T1000 (cell line): ENCODE data around the gene ANLN.
"Not testable (repeated sequence)": the region's sequence is repeated elsewhere in the genome, so short reads cannot be mapped to it uniquely, and the experiment has no call there.

ENCODE experiments used
- DNase-seq: peaks from one replicate; lab custom pipeline; 2025; ENCODE audit warnings: mixed read lengths; lab: John Stamatoyannopoulos, UW

ANLN gene

GRCh38 chr7:36415144-36415543 lies 25.5 kb downstream of the ANLN start:
- DNase-seq = no peak

GRCh38 chr7:36416251-36416650 lies 26.6 kb downstream of the ANLN start:
- DNase-seq = no peak

GRCh38 chr7:36420307-36420706 lies 30.6 kb downstream of the ANLN start:
- DNase-seq = no peak

GRCh38 chr7:36422072-36422471 lies 32.4 kb downstream of the ANLN start:
- DNase-seq = no peak

GRCh38 chr7:36423633-36424032 lies 34.0 kb downstream of the ANLN start:
- no peak for DNase-seq

DNA sequence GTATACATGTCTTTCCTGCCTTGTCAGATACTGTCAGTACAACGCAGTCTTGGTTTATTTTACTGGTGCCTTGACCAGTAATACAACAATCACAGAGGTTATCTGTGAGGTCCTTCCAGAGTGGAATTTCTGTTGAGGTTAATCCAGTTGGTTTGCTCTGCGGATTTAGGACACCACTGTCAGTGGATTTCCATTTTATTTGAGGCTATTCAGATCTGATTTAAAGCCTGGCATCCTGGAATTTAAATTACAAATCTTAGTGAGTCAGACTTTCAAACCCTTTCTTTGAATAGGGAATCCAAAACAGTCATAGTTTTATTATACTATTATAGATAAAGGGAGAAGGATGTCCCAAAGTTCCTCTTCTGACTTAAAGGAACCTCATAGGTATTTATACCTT lies 40.5 kb downstream of the ANLN start:
- DNase-seq = no peak

GRCh38 chr7:36430881-36431280 lies 41.2 kb downstream of the ANLN start:
- DNase-seq = no peak

- no peak for DNase-seq
Observed at GRCh38 chr7:36438211-36438610, 48.5 kb downstream of the ANLN start.

GRCh38 chr7:36439624-36440023 lies 50.0 kb downstream of the ANLN start:
- DNase-seq = no peak

DNA sequence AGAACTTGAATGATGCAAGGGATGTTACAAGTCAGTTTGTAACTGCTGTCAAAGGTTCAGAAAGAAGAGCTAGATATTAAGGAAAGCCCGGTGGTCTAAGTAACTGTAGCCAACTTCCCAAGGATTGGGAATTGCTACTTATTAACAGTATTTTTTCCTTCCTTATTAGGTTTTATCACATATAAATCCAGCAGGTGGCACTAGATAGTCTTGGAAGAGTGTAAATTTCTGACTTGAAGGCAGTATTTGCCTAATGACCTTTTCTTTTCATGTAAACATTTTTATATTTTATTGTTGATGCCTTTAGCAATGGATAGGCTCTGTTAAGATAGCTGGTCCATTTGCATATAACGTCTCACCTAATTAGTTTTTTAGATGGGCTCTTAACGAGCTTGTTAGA lies 51.2 kb downstream of the ANLN start:
- no peak for DNase-seq

GRCh38 chr7:36441344-36442022 lies 51.8 kb downstream of the ANLN start:
- no peak for DNase-seq

GRCh38 chr7:36448781-36449379 lies 59.2 kb downstream of the ANLN start:
- no peak for DNase-seq

GRCh38 chr7:36449685-36450084 lies 60.0 kb downstream of the ANLN start:
- no peak for DNase-seq

- no peak for DNase-seq
Observed at GRCh38 chr7:36453769-36454168, 64.1 kb downstream of the ANLN start.

GRCh38 chr7:36455646-36456045 lies 66.0 kb downstream of the ANLN start:
- DNase-seq = no peak

DNA sequence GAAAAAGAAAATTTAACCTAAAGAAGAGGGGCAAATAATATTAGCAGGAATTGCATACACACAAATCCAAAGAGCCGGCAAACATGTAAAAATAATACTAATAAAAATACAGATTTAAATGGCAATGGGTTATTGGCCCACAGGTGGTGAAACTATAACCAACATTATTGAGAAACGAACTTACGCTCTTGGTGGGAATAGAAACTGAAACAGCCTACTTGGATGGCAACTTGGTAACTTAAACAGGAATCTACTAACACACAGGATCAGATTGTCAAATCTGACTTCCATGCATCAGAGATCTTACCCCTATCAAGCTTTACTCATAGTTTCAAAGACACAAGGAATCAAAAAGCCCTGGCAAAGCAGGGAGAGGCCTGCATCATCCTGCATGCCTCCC lies 66.5 kb downstream of the ANLN start:
- DNase-seq = no peak

GRCh38 chr7:36456548-36456947 lies 66.9 kb downstream of the ANLN start:
- no peak for DNase-seq

DNA sequence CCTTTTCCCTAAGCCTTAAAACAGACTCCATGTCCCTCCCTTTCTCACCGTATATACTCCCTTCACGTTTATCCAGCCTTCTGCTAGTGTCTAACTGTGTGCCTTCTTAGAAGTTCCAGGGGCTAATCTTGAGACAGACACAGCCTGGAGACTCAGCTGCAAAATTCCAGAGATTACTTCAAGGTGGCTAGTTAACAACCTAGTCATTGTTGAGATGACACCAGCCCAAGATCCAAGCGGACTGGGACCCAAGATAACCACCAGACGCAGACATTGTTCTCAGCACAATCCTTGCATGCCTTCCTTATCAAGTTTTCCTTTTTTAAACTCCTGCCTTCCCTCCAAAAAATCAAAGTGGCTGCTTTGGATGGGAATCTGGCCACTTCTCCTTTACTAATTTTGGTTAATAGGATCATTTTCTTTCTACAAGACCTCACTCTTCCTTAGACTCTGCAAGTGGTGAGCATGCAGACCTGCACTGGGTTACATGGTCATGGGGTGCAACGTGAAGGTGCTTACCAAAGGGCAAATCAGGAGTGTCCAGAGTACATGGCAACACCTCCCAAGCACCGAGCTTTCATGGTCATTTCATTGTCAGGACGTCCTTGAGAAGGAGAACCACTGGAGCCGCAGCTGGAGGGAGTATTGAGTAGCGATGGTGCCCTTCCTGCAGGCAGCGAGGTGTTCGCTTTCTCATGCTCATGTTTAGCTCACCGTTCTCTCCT lies 69.7 kb downstream of the ANLN start:
- DNase-seq = no peak

DNA sequence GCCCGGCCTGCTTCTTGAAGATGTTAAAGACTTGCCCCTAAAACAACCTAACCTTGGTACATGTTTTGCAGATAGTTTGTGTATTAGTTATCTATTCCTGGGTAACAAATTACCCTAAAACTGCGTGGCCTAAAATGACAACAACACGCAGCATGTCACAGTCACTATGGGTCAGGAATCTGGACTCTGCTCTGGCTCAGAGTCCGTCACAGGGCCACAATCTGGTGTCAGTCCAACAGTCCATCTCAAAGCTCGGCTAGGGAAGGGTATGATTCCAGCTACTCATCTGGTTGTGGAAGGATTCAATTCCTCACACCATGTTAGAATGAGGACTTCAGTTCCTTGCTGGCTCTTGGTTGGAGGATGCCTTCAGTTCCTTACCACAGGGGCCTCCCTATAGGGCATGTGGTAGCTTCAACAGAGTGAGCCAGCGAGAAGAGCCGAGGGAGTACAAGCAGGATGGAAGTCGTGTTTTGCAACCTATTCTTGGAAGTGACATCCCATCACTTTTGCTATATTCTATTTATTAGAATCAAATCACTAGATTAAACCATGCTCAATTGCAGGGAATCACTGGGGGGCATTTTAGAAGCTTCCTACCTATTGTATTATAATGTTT lies 71.3 kb downstream of the ANLN start:
- DNase-seq = no peak

DNA sequence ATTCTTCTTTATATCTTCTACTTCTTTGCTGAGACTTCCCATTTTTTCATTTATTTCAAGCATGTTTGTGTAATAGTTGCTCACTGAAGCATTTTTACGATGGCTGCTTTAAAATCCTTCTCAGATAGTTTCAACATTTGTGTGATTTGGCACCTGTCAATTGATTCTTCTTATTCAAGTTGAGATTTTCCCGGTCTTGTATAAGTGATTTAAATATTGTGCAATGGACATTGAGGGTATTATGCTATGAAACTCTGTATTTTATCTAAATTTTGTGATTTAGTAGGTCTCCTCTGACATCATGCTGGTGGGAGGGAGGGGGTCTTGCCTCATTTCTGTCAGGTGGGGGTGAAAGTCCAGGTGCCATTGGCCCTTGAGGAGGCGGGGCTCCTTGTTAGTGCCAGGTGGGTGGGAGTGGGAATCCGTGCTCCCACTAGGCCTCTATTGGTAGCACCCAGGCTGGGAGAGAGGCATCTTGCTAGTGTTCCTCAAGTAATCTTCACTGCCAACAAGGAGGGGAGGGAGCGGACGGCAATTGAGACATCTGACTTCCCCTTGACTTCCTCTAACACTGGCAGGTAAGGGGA lies 73.0 kb downstream of the ANLN start:
- DNase-seq = no peak

- no peak for DNase-seq
Observed at GRCh38 chr7:36464271-36464670, 74.6 kb downstream of the ANLN start.

DNA sequence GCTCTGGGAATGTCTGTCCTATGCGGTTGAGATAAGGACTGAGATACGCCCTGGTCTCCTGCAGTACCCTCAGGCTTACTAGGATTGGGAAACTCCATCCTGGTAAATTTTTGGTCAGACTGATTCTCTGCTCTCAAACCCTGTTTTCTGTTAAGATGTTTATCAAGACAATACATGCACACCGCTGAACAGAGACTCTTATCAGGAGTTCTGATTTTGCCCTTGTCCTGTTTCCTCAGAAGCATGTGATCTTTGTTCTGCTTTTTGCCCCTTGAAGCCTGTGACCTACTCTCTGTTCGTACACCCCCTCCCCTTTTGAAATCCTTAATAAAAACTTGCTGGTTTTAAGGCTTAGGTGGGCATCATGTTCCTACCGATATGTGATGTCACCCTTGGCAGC lies 76.3 kb downstream of the ANLN start:
- DNase-seq = not testable (repeated sequence)
